Lower leg skin (tissue), 3 donors: ENCODE data around the gene METAP1D.

Experiments used
- POLR2A ChIP-seq, 2 donors: fragments of 450-650 bp; IDR thresholded peaks; one replicate each; pipeline ENCODE4 v1.6.1; 2016 to 2017; ENCODE audit warnings: antibody characterized with exemption in 2 of 2, mild to moderate bottlenecking in 1 of 2, moderate library complexity in 1 of 2
- TF ChIP-seq, protein P1 (sequence below), 3 donors: fragments of 450-650 bp; IDR thresholded peaks; one replicate each; pipeline ENCODE4 v1.5.1; 2016; ENCODE audit warnings: antibody characterized with exemption in 3 of 3, mild to moderate bottlenecking in 3 of 3, moderate library complexity in 2 of 3

DNA sequence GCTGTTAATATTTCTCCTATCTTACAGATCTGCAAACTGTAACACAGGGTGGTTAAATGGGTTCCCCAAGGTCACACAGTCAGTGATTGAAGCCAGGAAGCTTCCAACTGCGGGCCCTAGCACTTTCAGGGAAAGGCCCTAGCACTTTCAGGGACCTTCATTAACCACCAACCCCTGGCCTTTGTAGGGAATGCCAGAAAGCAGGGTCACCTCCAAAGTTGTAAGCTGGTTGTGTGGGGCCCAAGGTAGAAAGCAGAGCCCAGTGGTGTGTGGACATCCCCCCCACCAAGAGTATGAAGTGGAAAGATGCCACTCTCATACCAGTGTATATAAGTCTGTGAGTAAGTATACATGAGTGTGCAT, 98.5 kb downstream of the METAP1D start:
- TF ChIP-seq, protein P1, sequence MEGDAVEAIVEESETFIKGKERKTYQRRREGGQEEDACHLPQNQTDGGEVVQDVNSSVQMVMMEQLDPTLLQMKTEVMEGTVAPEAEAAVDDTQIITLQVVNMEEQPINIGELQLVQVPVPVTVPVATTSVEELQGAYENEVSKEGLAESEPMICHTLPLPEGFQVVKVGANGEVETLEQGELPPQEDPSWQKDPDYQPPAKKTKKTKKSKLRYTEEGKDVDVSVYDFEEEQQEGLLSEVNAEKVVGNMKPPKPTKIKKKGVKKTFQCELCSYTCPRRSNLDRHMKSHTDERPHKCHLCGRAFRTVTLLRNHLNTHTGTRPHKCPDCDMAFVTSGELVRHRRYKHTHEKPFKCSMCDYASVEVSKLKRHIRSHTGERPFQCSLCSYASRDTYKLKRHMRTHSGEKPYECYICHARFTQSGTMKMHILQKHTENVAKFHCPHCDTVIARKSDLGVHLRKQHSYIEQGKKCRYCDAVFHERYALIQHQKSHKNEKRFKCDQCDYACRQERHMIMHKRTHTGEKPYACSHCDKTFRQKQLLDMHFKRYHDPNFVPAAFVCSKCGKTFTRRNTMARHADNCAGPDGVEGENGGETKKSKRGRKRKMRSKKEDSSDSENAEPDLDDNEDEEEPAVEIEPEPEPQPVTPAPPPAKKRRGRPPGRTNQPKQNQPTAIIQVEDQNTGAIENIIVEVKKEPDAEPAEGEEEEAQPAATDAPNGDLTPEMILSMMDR (IDR thresholded peaks at IDR 0.05), result no peak
- TF ChIP-seq POLR2A (IDR thresholded peaks at IDR 0.05), result no peak
